ENCODE data around the gene POLR2J2. TPM values are rescaled to one million over a fixed set of nuclear protein-coding genes. Genes with fewer than 3 reads are reported as not detected.
"Not testable (repeated sequence)": the region's sequence is repeated elsewhere in the genome, so short reads cannot be mapped to it uniquely, and the experiment has no call there.

POLR2J2 gene
- total and polyA plus RNA-seq, 9 of the 15 experiments (the other 6 are each of a cell fraction or from before 2014, with no cell fraction given): 0.80 to 13.6 (median 5.2) TPM

- TF ChIP-seq NFIC (IDR thresholded peaks at IDR 0.05) (0 out of 2 replicates have a peak, but pooled peaks have one; percentile 15), CBFA2T2 (conservative IDR thresholded peaks at IDR 0.05) (peak; percentile 45), KLF16 (IDR thresholded peaks at IDR 0.05) (peak; percentile 29; the same call in 1 of the 2 replicates), FOXK2 (conservative IDR thresholded peaks at IDR 0.05 in 1 of 2, IDR thresholded peaks at IDR 0.05 in 1 of 2; ENCODE audit: low read depth in 2 of 2) (0 out of 4 replicates have a peak, but pooled peaks have one; percentile 41 to 44), CBFA2T3 (IDR thresholded peaks at IDR 0.05) (peak; percentile 71), TCF3 (CRISPR knock-in tag; IDR thresholded peaks at IDR 0.05) (peak; percentile 85), SMARCE1 (IDR thresholded peaks at IDR 0.05) (peak; percentile 37; the same call in 1 of the 2 replicates), CXXC5 (CRISPR knock-in tag; IDR thresholded peaks at IDR 0.05) (0 out of 2 replicates have a peak, but pooled peaks have one; percentile 34), MEIS2 (IDR thresholded peaks at IDR 0.05; ENCODE audit: partially characterized antibody) (peak; percentile 33), EP300 (IDR thresholded peaks at IDR 0.05; ENCODE audit: low read length) (peak; percentile 54; the same call in 1 of the 2 replicates), ATF3 (IDR thresholded peaks at IDR 0.05) (peak; percentile 45; the same call in 1 of the 2 replicates), PML (IDR thresholded peaks at IDR 0.05; ENCODE audit: low read length) (0 out of 2 replicates have a peak, but pooled peaks have one; percentile 27), TEAD4 (IDR thresholded peaks at IDR 0.05; ENCODE audit: low read length) (peak; percentile 77), SOX6 (IDR thresholded peaks at IDR 0.05) (peak; percentile 38), LEF1 (IDR thresholded peaks at IDR 0.05) (0 out of 2 replicates have a peak, but pooled peaks have one; percentile 21), JUND (tag; IDR thresholded peaks at IDR 0.05; ENCODE audit: borderline replicate concordance, low read depth, low read length) (0 out of 3 replicates have a peak, but pooled peaks have one; percentile 13)
- TF ChIP-seq, protein P1, sequence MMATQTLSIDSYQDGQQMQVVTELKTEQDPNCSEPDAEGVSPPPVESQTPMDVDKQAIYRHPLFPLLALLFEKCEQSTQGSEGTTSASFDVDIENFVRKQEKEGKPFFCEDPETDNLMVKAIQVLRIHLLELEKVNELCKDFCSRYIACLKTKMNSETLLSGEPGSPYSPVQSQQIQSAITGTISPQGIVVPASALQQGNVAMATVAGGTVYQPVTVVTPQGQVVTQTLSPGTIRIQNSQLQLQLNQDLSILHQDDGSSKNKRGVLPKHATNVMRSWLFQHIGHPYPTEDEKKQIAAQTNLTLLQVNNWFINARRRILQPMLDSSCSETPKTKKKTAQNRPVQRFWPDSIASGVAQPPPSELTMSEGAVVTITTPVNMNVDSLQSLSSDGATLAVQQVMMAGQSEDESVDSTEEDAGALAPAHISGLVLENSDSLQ (IDR thresholded peaks at IDR 0.05): peak; percentile 52; the same call in 1 of the 2 replicates
- TF ChIP-seq, protein P2, sequence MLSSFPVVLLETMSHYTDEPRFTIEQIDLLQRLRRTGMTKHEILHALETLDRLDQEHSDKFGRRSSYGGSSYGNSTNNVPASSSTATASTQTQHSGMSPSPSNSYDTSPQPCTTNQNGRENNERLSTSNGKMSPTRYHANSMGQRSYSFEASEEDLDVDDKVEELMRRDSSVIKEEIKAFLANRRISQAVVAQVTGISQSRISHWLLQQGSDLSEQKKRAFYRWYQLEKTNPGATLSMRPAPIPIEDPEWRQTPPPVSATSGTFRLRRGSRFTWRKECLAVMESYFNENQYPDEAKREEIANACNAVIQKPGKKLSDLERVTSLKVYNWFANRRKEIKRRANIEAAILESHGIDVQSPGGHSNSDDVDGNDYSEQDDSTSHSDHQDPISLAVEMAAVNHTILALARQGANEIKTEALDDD (IDR thresholded peaks at IDR 0.05): peak; percentile 89
- not testable (repeated sequence) for TF ChIP-seq ATF3 (CRISPR knock-in tag; conservative IDR thresholded peaks at IDR 0.05); TEAD4 (CRISPR knock-in tag; IDR thresholded peaks at IDR 0.05; ENCODE audit: borderline replicate concordance); JUND (IDR thresholded peaks at IDR 0.05; ENCODE audit: borderline replicate concordance, low read depth, low read length)
These were observed 27.7 kb upstream of the POLR2J2 start (continued) for GRCh38 chr7:102698962-102699750.

Measured in K562 (cell line).